NT2/D1 (cell line): Measurements from ENCODE around the gene ASB3.
"Not testable (repeated sequence)": the region's sequence is repeated elsewhere in the genome, so short reads cannot be mapped to it uniquely, and the experiment has no call there.

Source experiments
- DNase-seq: peaks from one replicate; pipeline ENCODE4 v3.0.0-alpha.2; 2011; ENCODE audit warnings: low read depth, low spot score
- H3K27me3 ChIP-seq: 2 replicates; pipeline ENCODE4 v1.6.0; 2011; ENCODE audit warnings: mild to moderate bottlenecking; ENCODE audit not compliant: insufficient read length, insufficient read depth
- H3K36me3 ChIP-seq: 2 replicates; pipeline ENCODE4 v1.6.1; 2011; ENCODE audit warnings: mild to moderate bottlenecking, low read length, mixed read lengths; ENCODE audit not compliant: insufficient read depth, insufficient read length
- H3K4me1 ChIP-seq: 2 replicates; pipeline ENCODE4 v1.5.1; 2011; ENCODE audit not compliant: insufficient read depth, insufficient read length
- H3K4me3 ChIP-seq: 2 replicates; pipeline ENCODE4 v1.5.1; 2011; ENCODE audit warnings: low read depth; ENCODE audit not compliant: insufficient read length
- H3K9ac ChIP-seq: 2 replicates; pipeline ENCODE4 v1.6.0; 2011; ENCODE audit warnings: low read depth; ENCODE audit not compliant: insufficient read length
- H3K9me3 ChIP-seq: 2 replicates; pipeline ENCODE4 v1.5.1; 2011; ENCODE audit warnings: mild to moderate bottlenecking, low read length; ENCODE audit not compliant: insufficient read depth
- SUZ12 ChIP-seq: IDR thresholded peaks from 2 replicates; pipeline ENCODE4 v1.6.1; 2011; ENCODE audit not compliant: insufficient read length, insufficient read depth; ENCODE audit errors: extremely low read depth
- YY1 ChIP-seq: IDR thresholded peaks from 2 replicates; pipeline ENCODE4 v1.6.1; 2011; ENCODE audit not compliant: insufficient read length, insufficient read depth
- ZNF274 ChIP-seq: IDR thresholded peaks from 2 replicates; pipeline ENCODE4 v1.6.1; 2011; ENCODE audit warnings: mild to moderate bottlenecking, low read depth, low read length

Gene ASB3

DNA sequence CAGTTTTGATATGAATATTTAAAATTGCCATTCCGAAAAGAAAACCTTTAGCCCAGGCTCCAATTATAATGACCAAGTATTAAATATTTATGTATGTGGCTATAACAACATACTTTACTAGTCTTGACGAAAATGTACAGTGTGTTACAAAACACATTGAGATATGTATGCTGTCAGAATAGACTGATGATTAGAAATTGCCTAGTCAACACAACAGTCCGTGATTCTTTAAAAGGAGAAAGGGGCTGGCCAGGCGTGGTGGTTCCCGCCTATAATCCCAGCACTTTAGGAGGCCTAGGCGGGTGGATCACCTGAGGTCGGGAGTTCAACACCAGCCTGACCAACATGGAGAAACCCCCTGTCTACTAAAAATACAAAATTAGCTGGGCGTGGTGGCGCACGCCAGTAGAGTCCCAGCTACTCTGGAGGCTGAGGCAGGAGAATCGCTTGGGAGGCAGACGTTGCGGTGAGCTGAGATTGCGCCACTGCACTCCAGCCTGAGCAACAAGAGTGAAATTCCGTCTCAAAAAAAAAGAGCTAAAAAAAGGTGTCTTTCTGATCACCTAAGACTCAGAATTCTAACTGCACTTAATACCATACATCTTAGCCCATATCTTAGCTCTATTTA lies 17.3 kb downstream of the ASB3 start:
- H3K9me3 ChIP-seq = no peaks in the 10 kb centered on the region
- H3K36me3 ChIP-seq = peaks cover 5% of the 10 kb centered on the region
- TF ChIP-seq SUZ12 (no peak), YY1 (no peak), ZNF274 (no peak)
- no peak for DNase-seq
- no peak overlapping the region for H3K9ac ChIP-seq
- H3K4me3 ChIP-seq = no peak overlapping the region
- H3K27me3 ChIP-seq = no peaks in the 10 kb centered on the region
- no peaks in the 10 kb centered on the region for H3K4me1 ChIP-seq

DNA sequence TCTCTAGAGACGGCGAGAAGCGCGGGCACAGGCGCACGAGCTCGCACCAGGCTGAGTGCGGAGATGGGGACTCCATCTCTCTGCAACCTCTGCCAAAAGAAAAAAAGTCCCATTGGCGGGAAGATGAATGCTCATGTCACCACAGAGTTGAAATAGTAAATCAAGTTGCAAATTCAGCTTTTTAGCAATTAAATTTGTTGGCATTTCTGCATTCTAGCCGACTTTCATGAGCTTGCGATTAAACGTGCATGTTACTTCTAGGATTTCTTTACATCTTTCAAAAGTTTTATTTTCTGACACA lies 18.6 kb downstream of the ASB3 start:
- Histone ChIP-seq H3K36me3 (peaks cover 13% of the 10 kb centered on the region), H3K4me1 (no peaks in the 10 kb centered on the region), H3K4me3 (peak overlapping the region; percentile 89), H3K9ac (peak overlapping the region; percentile 95), H3K9me3 (no peaks in the 10 kb centered on the region), H3K27me3 (no peaks in the 10 kb centered on the region)
- TF ChIP-seq YY1 = no peak
- no peak for TF ChIP-seq SUZ12
- no peak for TF ChIP-seq ZNF274
- DNase-seq = peak; percentile 48

DNA sequence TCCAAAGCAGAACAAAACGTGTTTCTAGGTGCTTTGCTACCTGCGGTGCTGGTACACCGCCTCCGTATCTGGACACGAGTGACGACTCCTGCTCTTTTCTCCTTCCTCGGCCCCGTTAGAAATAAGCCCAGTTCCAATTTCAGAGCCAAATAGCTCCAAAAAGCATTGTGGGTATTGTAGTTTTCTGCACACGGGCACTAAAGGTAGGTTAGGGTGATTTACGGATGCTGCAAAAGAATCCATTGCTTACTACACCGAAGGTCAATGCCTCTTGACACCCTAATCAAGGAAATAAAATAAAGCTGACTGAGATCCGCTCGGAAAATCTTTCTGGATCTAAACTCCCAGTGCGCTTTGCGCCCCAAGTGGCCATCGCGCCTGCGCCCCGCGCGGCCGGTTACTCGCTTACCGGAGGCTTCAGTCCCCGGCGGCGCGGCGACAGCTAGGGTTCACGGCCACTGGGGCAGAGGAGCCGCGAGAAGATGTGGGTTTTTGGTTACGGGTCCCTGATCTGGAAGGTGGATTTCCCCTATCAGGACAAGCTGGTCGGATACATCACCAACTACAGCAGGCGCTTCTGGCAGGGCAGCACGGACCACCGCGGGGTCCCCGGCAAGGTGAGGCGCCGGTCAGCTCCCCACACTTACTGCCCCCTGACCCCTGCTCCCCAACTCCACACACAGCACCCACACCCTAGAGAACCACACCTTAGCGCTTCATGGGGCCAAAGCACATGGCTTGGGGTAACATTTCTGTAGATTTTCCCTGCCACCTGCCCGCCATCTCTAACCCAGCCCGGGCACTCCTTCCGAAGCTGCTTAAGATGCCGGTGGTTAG lies 19.1 kb downstream of the ASB3 start, which contains the start of gene CHAC2:
Gene CHAC2, plus strand, starts transcription at position 400 of the 837 bp plus-strand sequence. Its CDS starts 83 bp downstream, at position 483.
- TF ChIP-seq SUZ12 (no peak), ZNF274 (no peak), YY1 (no peak)
- Histone ChIP-seq H3K4me3 (peak within 1 kb of the TSS; percentile 89), H3K4me1 (no peaks in the 10 kb centered on the region), H3K27me3 (no peaks in the 10 kb centered on the region), H3K9ac (peak within 1 kb of the TSS; percentile 95), H3K36me3 (peaks cover 19% of the 10 kb centered on the region), H3K9me3 (no peaks in the 10 kb centered on the region)
- DNase-seq = peak; percentile 83

DNA sequence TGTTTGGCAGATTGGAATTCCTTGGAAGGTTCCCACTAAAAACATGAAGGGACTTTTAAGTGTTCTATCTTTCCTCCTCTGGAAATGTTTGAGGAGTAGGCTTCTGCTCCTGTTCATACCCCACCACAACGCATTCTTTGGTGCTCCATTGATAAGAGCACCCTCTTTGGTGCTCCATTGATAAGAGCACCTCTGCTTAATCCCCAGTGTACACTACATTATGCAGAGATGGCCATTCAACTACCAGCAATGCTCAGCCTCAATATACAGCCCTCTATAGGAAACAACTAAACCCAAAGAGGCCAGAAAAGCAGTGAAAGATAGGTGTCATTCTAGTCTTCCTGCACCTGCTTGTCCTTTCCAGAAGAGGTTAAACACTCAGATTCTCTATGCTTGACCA lies 21.0 kb downstream of the ASB3 start:
- Histone ChIP-seq H3K4me3 (no peak overlapping the region), H3K27me3 (no peaks in the 10 kb centered on the region), H3K36me3 (peaks cover 24% of the 10 kb centered on the region), H3K9ac (no peak overlapping the region), H3K9me3 (no peaks in the 10 kb centered on the region), H3K4me1 (no peaks in the 10 kb centered on the region)
- DNase-seq = no peak
- no peak for TF ChIP-seq SUZ12
- TF ChIP-seq ZNF274 = no peak
- TF ChIP-seq YY1 = no peak

DNA sequence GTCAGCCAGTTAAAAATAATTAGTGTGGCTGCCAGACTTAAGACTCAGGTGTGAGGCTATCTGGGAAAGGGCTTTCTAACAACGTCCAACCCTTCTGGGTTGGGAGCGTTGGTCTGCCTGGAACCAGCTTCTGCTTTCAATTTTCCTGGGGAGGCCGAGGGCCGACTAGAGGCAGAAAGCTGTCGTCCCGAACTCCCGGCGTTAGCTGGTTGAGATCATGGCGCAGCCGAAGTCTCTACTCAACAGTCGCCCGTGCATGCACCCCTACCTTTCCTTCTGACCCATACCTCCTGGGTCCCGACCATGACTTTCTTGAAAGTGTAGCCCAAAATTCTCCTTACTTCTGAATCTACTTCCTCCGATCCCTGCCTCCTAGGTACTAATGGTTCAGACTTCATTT lies 29.5 kb downstream of the ASB3 start:
- not testable (repeated sequence) for H3K9ac ChIP-seq, H3K36me3 ChIP-seq, DNase-seq, H3K4me3 ChIP-seq, H3K4me1 ChIP-seq, H3K27me3 ChIP-seq, H3K9me3 ChIP-seq

DNA sequence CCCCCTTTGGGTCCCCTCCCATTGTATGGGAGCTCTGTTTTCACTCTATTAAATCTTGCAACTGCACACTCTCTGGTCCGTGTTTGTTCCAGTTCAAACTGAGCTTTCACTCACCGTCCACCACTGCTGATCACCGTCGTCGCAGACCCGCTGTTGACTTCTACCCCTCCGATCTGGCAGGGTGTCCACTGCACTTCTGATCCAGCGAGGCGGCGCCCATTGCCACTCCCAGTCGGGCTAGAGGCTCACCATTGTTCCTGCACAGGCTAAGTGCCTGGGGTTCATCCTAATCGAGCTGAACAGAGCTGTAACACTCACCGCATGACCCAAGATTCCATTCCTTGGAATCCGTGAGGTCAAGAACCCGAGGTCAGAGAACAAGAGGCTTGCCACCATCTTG lies 30.1 kb downstream of the ASB3 start:
- DNase-seq = no peak
- Histone ChIP-seq H3K9me3 (no peaks in the 10 kb centered on the region), H3K4me3 (no peak overlapping the region), H3K4me1 (no peaks in the 10 kb centered on the region), H3K27me3 (no peaks in the 10 kb centered on the region), H3K9ac (no peak overlapping the region), H3K36me3 (peaks cover 10% of the 10 kb centered on the region)
- no peak for TF ChIP-seq SUZ12
- TF ChIP-seq YY1 = no peak
- no peak for TF ChIP-seq ZNF274

DNA sequence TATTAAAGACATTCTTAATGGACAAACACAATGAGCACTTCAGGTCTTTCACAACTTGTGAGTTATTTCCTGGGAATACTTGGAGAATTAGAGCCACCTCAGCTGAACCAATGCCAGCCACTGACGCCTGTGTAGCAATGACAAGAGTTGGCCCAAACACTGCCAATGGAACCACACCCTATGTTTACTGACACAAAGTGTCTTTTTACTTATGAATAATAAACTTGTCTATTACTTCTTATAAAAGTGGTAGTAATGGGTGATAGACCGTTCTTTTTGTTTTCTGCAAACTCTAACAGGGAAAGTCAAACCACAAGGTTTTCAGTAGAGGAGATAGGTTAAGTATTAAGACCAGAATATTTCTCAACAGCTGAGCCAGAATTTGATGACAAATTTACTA lies 31.6 kb downstream of the ASB3 start:
- TF ChIP-seq SUZ12 (no peak), YY1 (no peak), ZNF274 (no peak)
- DNase-seq = no peak
- H3K27me3 ChIP-seq = no peaks in the 10 kb centered on the region
- peaks cover 6% of the 10 kb centered on the region for H3K36me3 ChIP-seq
- no peak overlapping the region for H3K4me3 ChIP-seq
- no peaks in the 10 kb centered on the region for H3K4me1 ChIP-seq
- no peak overlapping the region for H3K9ac ChIP-seq
- H3K9me3 ChIP-seq = no peaks in the 10 kb centered on the region
